GM23248 (cell line): Measurements from ENCODE around the gene IFNK. TPM values are rescaled to one million over a fixed set of nuclear protein-coding genes. Genes with fewer than 3 reads are reported as not detected.

Source experiments
- DNase-seq: peaks from one replicate; pipeline ENCODE4 v3.0.0-alpha.2; 2015
- H2AFZ ChIP-seq: fragments of 200-600 bp; sonication (generic); 2 replicates; pipeline ENCODE4 v1.6.1; 2016; ENCODE audit warnings: antibody characterized with exemption
- H3F3A ChIP-seq: fragments of 200-600 bp; sonication (generic); 2 replicates; pipeline ENCODE4 v1.6.1; 2016; ENCODE audit warnings: mild to moderate bottlenecking, antibody characterized with exemption, mixed run types; ENCODE audit not compliant: insufficient read depth
- H3K27ac ChIP-seq: fragments of 200-600 bp; sonication (generic); 2 replicates; pipeline ENCODE4 v1.5.1; 2016; ENCODE audit warnings: mild to moderate bottlenecking
- H3K27me3 ChIP-seq: fragments of 200-600 bp; sonication (generic); replicated peaks from 2 replicates; pipeline ENCODE4 v1.6.1; 2016; ENCODE audit warnings: mild to moderate bottlenecking; ENCODE audit not compliant: insufficient read depth
- H3K36me3 ChIP-seq: fragments of 200-600 bp; sonication (generic); 2 replicates; pipeline ENCODE4 v1.6.1; 2016; ENCODE audit warnings: low read depth, mild to moderate bottlenecking
- H3K4me1 ChIP-seq: fragments of 200-600 bp; sonication (generic); 2 replicates; pipeline ENCODE4 v1.6.1; 2016; ENCODE audit warnings: mild to moderate bottlenecking; ENCODE audit not compliant: insufficient read depth
- H3K4me2 ChIP-seq: fragments of 200-600 bp; sonication (generic); one replicate; pipeline ENCODE4 v1.6.1; 2016; ENCODE audit warnings: mild to moderate bottlenecking; ENCODE audit not compliant: unreplicated experiment
- H3K4me3 ChIP-seq: fragments of 200-600 bp; sonication (generic); 2 replicates; pipeline ENCODE4 v1.5.1; 2016; ENCODE audit warnings: mild to moderate bottlenecking
- H3K79me2 ChIP-seq: fragments of 200-600 bp; sonication (generic); 2 replicates; pipeline ENCODE4 v1.6.1; 2016; ENCODE audit warnings: mild to moderate bottlenecking; ENCODE audit not compliant: insufficient read depth
- H3K9ac ChIP-seq: fragments of 200-600 bp; sonication (generic); 2 replicates; pipeline ENCODE4 v1.6.1; 2016; ENCODE audit warnings: mild to moderate bottlenecking
- H3K9me2 ChIP-seq: fragments of 200-600 bp; sonication (generic); 2 replicates; pipeline ENCODE4 v1.6.1; 2016; ENCODE audit warnings: mixed run types, mild to moderate bottlenecking, moderate library complexity; ENCODE audit not compliant: insufficient read depth
- H3K9me3 ChIP-seq: fragments of 200-600 bp; sonication (generic); one replicate; pipeline ENCODE4 v1.6.1; 2017; ENCODE audit warnings: low read depth
- H4K20me1 ChIP-seq: fragments of 200-600 bp; sonication (generic); 2 replicates; pipeline ENCODE4 v1.6.0; 2016; ENCODE audit not compliant: insufficient read depth
- EZH2 ChIP-seq: fragments of 200-600 bp; sonication (generic); IDR thresholded peaks from 2 replicates; pipeline ENCODE4 v1.6.1; 2018; ENCODE audit warnings: antibody characterized with exemption, mild to moderate bottlenecking; ENCODE audit not compliant: insufficient read depth, poor library complexity, severe bottlenecking
- EZH2phosphoT487 ChIP-seq: fragments of 200-600 bp; sonication (generic); IDR thresholded peaks from 2 replicates; pipeline ENCODE4 v1.6.1; 2018; ENCODE audit warnings: antibody characterized with exemption, moderate library complexity, mild to moderate bottlenecking, low read depth; ENCODE audit not compliant: insufficient read depth
- WGBS, 2 experiments: methylation state at CpG; one replicate each; pipeline ENCODE4 v1.1.6; 2015 to 2017; ENCODE audit warnings: low lambda C conversion rate in 2 of 2, low coverage in 1 of 2; ENCODE audit errors: missing lambda C conversion rate in 2 of 2; 5-methylcytosine and 5-hydroxymethylcytosine counted together
- in situ Hi-C: fragments of 300-500 bp; cut with MboI; formaldehyde crosslinking; loops from 2 replicates; pipeline ENCODE4 v1.15.0; 2020
- polyA plus RNA-seq: library from polyadenylated mRNA; unstranded; fragments of >200 nt; fragmentation: Nextera tagmentation; extraction: Ambion mirVana; gene quantifications from 2 replicates; pipeline ENCODE4 v1.2.1, GENCODE V29; 2016
- total RNA-seq: library from RNA; depleted of rRNA; stranded (reverse); fragments of >200 nt; shearing (Covaris generic); gene quantifications from 2 replicates; pipeline ENCODE4 v1.2.3, GENCODE V29; 2014

Gene IFNK
- total and polyA plus RNA-seq, 2 experiments from 2014 or later: not detected

- Histone ChIP-seq H3K9ac (no peak overlapping the region), H3K79me2 (no peaks in the 10 kb centered on the region), H3K4me1 (peaks cover 13% of the 10 kb centered on the region; the same call in 1 of the 2 replicates), H3K27ac (no peak overlapping the region), H3K27me3 (peaks cover 3% of the 10 kb centered on the region; the same call in 1 of the 2 replicates), H3K4me2 (no peak overlapping the region), H3F3A (no peaks in the 10 kb centered on the region), H4K20me1 (no peaks in the 10 kb centered on the region), H2AFZ (no peak overlapping the region), H3K4me3 (no peak overlapping the region), H3K9me3 (no peaks in the 10 kb centered on the region), H3K36me3 (no peaks in the 10 kb centered on the region), H3K9me2 (no peaks in the 10 kb centered on the region)
- in situ Hi-C loops: no loop called here
- TF ChIP-seq EZH2: no peak
- TF ChIP-seq EZH2phosphoT487: no peak
- WGBS, 2 experiments: 70 to 74% methylated on average over 4 of the region's 4 CpGs
- no peak for DNase-seq
Measured at GRCh38 chr9:27520986-27521385, 3.1 kb upstream of the IFNK start.

GRCh38 chr9:27523141-27523540 is 949 bp upstream of the IFNK start:
- peaks cover 9% of the 10 kb centered on the region for H3K27me3 ChIP-seq
- no peak overlapping the region for H3K9ac ChIP-seq
- no peaks in the 10 kb centered on the region for H3K9me3 ChIP-seq
- in situ Hi-C loops: no loop called here
- no peak overlapping the region for H3K4me3 ChIP-seq
- H3K4me2 ChIP-seq: no peak overlapping the region
- DNase-seq: no peak
- peaks cover 13% of the 10 kb centered on the region; the same call in 1 of the 2 replicates for H3K4me1 ChIP-seq
- TF ChIP-seq EZH2 (no peak), EZH2phosphoT487 (no peak)
- H3K9me2 ChIP-seq: no peaks in the 10 kb centered on the region
- no peaks in the 10 kb centered on the region for H3F3A ChIP-seq
- H3K79me2 ChIP-seq: no peaks in the 10 kb centered on the region
- no peaks in the 10 kb centered on the region for H3K36me3 ChIP-seq
- no peak overlapping the region for H3K27ac ChIP-seq
- H4K20me1 ChIP-seq: no peaks in the 10 kb centered on the region
- H2AFZ ChIP-seq: no peak overlapping the region

- H3K9me3 ChIP-seq: no peaks in the 10 kb centered on the region
- H3K4me2 ChIP-seq: no peak overlapping the region
- WGBS, 2 experiments: 62 to 67% methylated on average over 8 of the region's 8 CpGs
- H2AFZ ChIP-seq: no peak overlapping the region
- no peaks in the 10 kb centered on the region for H3K36me3 ChIP-seq
- H3K9me2 ChIP-seq: no peaks in the 10 kb centered on the region
- peaks cover 25% of the 10 kb centered on the region for H3K27me3 ChIP-seq
- no peak for DNase-seq
- TF ChIP-seq EZH2 (no peak), EZH2phosphoT487 (no peak)
- in situ Hi-C loops: loop anchor here (25.0 kb wide), 1 partner anchor 490 kb away; no protein-coding TSS in a partner anchor
- H4K20me1 ChIP-seq: no peaks in the 10 kb centered on the region
- no peaks in the 10 kb centered on the region for H3K4me1 ChIP-seq
- H3K27ac ChIP-seq: no peak overlapping the region
- H3K9ac ChIP-seq: no peak overlapping the region
- no peaks in the 10 kb centered on the region for H3K79me2 ChIP-seq
- H3F3A ChIP-seq: no peaks in the 10 kb centered on the region
- no peak overlapping the region for H3K4me3 ChIP-seq
Measured at GRCh38 chr9:27527702-27528075, 3.6 kb downstream of the IFNK start.

- peak; percentile 62 for DNase-seq
- TF ChIP-seq EZH2 (no peak), EZH2phosphoT487 (no peak)
- Histone ChIP-seq H4K20me1 (no peaks in the 10 kb centered on the region), H3K9ac (peak overlapping the region; percentile 9; the same call in 1 of the 2 replicates), H3K36me3 (no peaks in the 10 kb centered on the region), H3K27ac (no peak overlapping the region), H3F3A (no peaks in the 10 kb centered on the region), H3K9me3 (no peaks in the 10 kb centered on the region), H2AFZ (peak overlapping the region; percentile 84), H3K4me1 (no peaks in the 10 kb centered on the region), H3K4me2 (peak overlapping the region; percentile 84), H3K27me3 (peaks cover 25% of the 10 kb centered on the region), H3K79me2 (no peaks in the 10 kb centered on the region), H3K4me3 (peak overlapping the region; percentile 74), H3K9me2 (no peaks in the 10 kb centered on the region)
- WGBS, 2 experiments: 4 to 6% methylated on average over 34 to 44 of the region's 44 CpGs
- in situ Hi-C loops: loop anchor here (25.0 kb wide), 1 partner anchor 491 kb away; no protein-coding TSS in a partner anchor
Measured at GRCh38 chr9:27528076-27528885, 4.2 kb downstream of the IFNK start.
